GM19467 (cell line): ENCODE measurements around the gene PRR5.
A peak's percentile ranks its signal among the peaks of the same experiment; 100 is the strongest.

ENCODE experiments used
- ATAC-seq: cut with Tn5 transposase; IDR thresholded peaks from one replicate; pipeline ENCODE4 v1.9.1; 2021; ENCODE audit warnings: mild to moderate bottlenecking, moderate library complexity; ENCODE audit not compliant: unreplicated experiment

The PRR5 gene

DNA sequence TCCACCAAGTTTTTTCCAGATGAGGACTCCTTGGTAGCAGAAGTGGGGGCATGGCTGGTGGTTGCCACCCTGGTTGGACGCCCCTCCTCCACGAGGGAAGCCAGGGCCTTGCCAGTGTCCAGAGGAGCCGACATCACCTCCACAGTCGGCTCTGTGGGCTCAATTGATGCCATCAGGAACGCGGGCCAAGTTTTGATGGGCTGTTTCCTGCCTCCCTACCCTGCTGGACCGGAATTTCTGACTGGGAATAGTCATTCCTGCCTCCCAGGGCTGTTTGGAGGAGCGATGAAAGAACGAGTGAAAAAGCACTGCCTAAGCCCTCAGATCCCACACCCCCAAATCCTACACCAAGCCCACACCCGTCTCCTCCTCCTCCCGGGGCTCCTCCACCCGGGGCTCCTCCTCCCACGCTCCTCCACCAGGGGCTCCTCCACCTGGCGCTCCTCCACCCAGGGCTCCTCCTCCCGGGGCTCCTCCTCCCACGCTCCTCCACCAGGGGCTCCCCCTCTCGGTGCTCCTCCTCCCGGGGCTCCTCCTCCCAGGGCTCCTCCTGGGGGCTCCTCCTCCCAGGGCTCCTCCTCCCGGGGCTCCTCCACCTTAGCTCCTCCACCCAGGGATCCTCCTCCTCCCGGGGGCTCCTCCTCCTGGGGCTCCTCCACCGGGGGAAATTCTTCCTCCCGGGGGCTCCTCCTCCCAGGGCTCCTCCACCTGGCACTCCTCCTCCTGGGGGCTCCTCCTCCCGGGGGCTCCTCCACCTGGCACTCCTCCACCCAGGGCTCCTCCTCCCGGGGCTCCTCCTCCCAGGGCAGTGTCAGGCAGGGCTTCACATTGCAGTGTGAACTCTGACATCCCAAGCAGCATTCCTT is 10.0 kb upstream of the PRR5 start:
- no peak for ATAC-seq

DNA sequence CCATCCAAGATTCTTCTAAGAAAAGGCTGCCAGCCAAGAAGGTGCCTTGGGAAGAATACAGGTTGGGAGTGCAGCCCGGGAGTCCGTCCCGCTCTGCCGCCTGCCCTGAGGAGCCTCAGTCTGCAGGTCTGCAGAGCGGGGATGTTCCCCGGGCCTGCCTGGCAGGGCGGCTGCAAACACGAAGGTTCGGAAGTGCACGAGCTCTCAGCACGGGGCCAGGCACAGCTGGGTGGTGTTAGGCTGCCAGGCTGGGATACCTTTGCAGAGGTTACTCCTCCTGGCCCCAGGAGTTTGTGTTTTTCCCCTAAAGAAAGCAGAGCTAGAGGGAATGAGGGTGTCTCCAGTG is 9.4 kb upstream of the PRR5 start:
- no peak for ATAC-seq

GRCh38 chr22:44693145-44693544 is 8.9 kb upstream of the PRR5 start:
- no peak for ATAC-seq

GRCh38 chr22:44693756-44694155 is 8.2 kb upstream of the PRR5 start:
- no peak for ATAC-seq

- no peak for ATAC-seq
Measured at GRCh38 chr22:44697423-44698141, 4.4 kb upstream of the PRR5 start.

DNA sequence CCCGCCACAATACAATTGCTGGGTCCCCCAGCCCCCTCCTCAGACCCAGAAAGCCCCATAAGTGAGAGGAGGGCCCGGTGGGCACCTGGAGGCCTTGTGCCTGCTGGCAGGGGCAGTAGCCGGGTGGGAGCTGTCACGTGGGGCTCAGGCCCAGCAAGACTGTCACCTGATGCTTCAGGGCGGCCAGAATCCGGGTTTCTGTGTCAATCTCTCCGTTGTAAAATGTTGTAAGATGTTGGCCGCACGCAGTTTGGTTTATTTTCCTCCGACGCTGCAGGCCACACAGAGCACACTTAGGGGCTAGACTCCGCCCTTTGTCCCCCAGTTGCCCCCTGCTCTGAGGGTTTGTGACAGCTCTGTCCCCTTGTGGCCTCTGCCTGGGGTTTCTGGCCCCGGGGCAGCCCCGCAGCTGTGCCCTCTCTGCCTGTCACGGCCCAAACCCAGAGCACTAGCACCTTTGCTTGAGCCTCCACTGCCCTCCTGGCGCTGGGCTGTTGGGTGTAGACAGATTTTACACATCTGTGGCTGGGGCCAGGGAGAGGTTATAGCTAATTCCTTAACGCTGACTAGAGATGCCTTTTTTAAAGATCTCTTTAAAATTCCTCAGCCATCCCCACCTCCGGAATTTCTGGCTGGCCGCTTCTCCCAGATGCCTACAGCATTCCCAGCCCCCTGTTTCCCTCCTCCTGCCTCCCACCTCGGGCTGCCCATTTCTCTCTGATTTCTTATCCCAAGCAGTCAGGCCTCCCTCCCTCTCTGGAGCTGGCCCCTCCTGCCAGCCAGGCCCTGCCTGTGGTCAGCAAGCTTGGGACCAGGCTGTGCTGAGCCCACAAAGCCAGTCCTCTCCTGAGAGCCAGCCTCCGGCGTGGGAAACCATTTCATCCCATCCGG is 3.2 kb upstream of the PRR5 start:
- ATAC-seq: no peak

DNA sequence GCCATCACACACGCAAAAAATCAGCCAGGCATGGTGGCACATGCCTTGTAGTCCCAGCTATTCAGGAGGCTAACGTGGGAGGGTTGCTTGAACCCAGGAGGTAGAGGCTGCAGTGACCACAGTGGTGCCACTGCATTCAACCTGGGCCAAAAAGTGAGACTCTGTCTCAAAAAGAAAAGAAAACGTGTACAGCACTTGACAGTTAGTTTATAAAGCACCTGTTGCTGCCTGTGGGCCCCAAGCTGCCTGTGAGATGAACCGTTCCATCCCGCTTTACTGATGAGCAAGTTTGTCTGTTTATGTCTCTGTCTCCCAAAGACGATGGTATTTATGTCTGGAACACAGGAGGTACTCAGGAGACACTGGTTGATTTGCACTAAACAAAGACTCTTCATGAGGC is 1.5 kb upstream of the PRR5 start:
- ATAC-seq: no peak

DNA sequence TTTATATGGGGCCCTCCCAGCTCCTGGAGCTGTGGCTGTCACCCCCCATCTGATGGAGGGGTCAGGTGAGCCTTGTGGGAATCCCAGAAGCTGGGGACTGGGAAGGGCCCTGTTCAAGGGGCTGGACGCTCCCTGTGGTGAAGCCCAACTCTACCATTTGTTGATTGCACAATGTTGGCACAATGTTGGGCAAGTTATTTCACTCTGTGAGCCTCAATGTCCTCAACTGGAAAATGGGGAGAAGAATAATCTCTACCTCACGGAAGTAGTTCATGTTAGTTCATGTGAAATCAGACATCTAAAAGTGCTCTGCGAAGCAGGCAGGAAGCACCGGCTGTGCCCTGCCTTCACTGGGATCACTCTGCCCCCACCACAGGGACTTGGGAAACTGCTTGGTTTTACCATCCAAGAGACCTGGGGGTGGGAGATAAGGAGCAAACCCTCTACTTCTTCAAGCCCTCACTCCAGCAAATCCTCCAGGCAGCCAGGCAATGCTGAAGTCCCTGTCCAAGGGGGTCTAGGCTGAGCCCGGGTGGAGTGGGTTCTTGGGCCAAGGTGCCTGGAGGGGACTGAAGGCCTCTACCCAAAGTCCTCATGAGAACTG is 715 bp upstream of the PRR5 start:
- ATAC-seq: no peak

- peak; percentile 13 for ATAC-seq
Measured at GRCh38 chr22:44702479-44703198, 635 bp downstream of the PRR5 start.

DNA sequence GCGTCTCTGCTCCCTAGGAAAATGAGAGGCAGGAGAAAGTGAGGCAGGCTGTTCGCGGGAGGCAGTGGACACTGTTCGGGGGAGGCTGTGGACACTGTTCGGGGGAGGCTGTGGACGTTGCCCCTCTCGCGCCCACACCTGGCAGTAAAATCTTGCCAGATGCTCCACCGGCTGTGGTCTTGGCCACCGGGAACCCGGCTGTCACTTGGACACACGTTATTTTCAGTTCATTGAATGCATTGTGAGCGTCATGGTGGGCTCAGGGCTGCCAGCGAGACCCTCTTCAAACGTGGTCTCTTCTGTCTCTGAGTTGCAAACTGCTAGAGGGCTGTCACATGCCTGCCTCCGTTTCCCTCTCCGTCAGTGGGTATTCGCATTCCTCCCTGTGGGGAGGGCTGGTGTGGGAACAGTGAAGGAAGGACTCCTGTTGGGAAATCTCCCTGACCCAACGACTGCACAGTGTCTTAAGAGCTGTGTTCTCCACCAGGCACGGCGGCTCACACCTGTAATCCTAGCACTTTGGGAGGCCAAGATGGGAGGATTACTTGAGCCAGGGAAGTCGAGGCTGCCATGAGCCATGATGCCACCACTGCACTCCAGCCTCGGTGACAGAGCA is 1.4 kb downstream of the PRR5 start:
- ATAC-seq: no peak

GRCh38 chr22:44704159-44705021 is 2.4 kb downstream of the PRR5 start:
- no peak for ATAC-seq

DNA sequence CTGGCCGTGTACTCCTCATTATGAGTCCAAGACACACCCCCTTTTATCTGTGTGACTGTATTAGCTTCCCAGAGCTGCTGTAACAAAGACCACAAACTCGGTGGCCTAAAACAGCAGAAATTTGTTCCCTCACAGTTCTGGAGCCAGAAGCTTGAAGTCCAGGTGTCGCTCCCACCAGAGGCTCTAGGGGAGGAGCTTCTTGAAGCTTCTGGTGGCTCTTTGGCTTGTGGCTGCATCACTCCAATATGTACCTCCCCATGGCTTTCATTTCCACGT is 3.0 kb downstream of the PRR5 start:
- no peak for ATAC-seq

DNA sequence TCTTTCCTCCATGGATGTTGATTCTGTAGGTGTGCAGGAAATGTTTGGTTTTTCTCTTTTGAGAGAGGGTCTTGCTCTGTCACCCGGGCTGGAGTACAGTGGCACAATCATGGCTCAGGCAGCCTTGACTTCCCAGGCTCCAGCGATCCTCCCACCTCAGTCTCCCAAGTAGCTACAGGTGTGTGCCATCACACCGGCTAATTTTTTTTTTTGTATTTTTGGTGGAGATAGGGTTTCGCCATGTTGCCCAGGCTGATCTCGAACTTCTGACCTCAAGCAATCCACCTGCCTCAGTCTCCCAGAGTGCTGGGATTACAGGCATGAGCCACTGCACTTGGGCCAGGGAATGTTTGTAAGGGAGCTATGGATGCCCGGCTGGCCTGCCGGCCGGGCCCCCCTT is 4.5 kb downstream of the PRR5 start:
- no peak for ATAC-seq

DNA sequence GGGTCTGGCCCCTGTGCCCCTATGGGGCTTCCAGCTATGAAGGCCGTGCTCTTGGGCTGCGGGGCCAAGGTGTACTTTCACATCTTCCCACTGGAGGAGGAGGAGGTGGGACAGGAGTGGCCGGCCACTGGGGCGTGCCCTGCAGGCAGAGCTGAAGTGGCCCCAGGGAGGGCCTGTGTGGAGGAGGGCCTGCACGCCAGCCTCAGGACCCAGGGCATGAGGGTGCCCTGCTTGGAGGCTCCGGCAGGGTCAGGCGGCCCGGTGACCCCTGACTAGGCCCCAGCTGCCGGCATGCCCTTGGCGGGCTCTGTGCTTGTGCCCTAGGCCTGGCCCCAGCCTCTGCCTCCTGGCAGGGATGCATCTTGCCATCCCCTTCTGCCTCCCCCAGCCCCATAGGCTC is 5.2 kb downstream of the PRR5 start:
- ATAC-seq: no peak

GRCh38 chr22:44707752-44708151 is 5.7 kb downstream of the PRR5 start:
- no peak for ATAC-seq

DNA sequence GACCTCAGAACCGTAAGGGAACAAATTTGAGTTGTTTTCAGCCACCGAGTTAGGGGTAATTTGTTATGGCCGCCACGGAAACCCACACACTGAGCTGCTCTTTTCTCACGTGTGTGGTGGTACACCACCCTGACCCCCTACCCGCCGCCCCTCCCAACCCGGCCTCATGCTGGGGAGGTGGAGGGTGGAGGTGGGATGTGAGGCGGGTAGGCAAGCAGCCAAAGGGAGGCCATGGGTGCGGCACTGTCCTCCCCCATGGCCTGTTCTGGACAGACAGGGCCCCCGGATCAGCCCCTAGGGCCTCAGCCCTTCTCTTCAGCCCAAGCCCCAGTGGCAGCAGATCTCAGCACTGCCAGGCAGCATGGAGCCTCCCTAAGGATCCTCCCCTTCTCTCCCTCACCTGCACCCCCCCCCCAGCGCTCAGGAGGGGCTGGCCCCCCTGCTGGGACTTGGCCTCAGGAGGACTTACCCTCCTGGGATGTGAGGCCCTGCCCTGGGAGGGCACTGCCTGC is 7.9 kb downstream of the PRR5 start:
- ATAC-seq: no peak

GRCh38 chr22:44710474-44711240 is 8.7 kb downstream of the PRR5 start:
- ATAC-seq: no peak

DNA sequence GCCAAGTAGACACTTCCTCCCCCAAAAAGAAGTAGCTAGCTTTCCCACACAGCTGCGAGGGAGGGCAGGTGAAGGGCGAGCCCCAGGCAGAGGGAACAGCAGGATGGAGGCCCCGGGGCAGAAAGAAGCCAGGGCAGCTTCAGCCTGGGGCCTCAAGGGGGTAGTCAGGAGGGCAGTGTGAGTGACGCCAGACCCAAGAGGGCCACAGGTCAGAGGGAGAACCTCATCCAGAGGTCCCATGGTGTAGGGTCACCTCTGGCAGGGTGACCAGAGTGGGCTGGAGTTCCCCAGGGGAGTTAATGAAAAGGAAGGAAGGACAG is 9.2 kb downstream of the PRR5 start:
- ATAC-seq: no peak
